Ovary (tissue), 9 donors: ENCODE data around the gene KSR1. TPM values are rescaled to one million over a fixed set of nuclear protein-coding genes. Genes with fewer than 3 reads are reported as not detected.
"Not testable (repeated sequence)": the region's sequence is repeated elsewhere in the genome, so short reads cannot be mapped to it uniquely, and the experiment has no call there.

Experiments
- DNase-seq, 5 donors: peaks; one replicate each; pipeline ENCODE4 v3.0.0-alpha.2; 2019 to 2020
- H3K27ac ChIP-seq, 2 donors: fragments of 200-600 bp; one replicate each; pipeline versions ENCODE4 v1.5.1 to v1.8.0; 2019 to 2022
- H3K27me3 ChIP-seq: fragments of 200-600 bp; one replicate; pipeline ENCODE4 v1.8.0; 2022
- H3K36me3 ChIP-seq: fragments of 200-600 bp; sonication (generic); one replicate; pipeline ENCODE4 v1.5.1; 2019
- H3K4me1 ChIP-seq: one replicate; pipeline ENCODE4 v1.8.1; 2013; ENCODE audit warnings: mild to moderate bottlenecking, moderate library complexity; ENCODE audit not compliant: insufficient read depth
- H3K4me3 ChIP-seq: fragments of 200-600 bp; sonication (generic); one replicate; pipeline ENCODE4 v1.5.1; 2017
- H3K9me3 ChIP-seq, 2 donors: fragments of 200-600 bp in 1 of 2; sonication (generic) in 1 of 2; one replicate each; pipeline versions ENCODE4 v1.5.1 to v1.8.1; 2013 to 2019; ENCODE audit warnings: mild to moderate bottlenecking in 1 of 2, moderate library complexity in 1 of 2
- EP300 ChIP-seq: sonication (generic); formaldehyde crosslinking; IDR thresholded peaks from one replicate; pipeline ENCODE4 v1.6.1; 2017; ENCODE audit warnings: antibody characterized with exemption
- POLR2A ChIP-seq: fragments of 450-650 bp; IDR thresholded peaks from one replicate; pipeline ENCODE4 v1.6.1; 2017; ENCODE audit warnings: antibody characterized with exemption, mild to moderate bottlenecking, moderate library complexity
- WGBS, 3 donors: extraction: QIAGEN DNeasy Blood & Tissue Kit in 1 of 3; methylation state at CpG; one replicate each; pipeline versions ENCODE4 v1.1.5 to v1.1.7; 2013 to 2017; 5-methylcytosine and 5-hydroxymethylcytosine counted together
- intact Hi-C, 4 donors: fragments of 100-400 bp; cut with DNase I; formaldehyde crosslinking; loops; one replicate each; pipeline versions ENCODE4 v1.11.0 to v1.15.1; 2022 to 2023
- polyA plus RNA-seq, 2 donors: library from polyadenylated mRNA; stranded (reverse); fragments of 200-250 nt in 1 of 2; fragments of 350-450 nt in 1 of 2; fragmentation: Illumina TruSeq in 1 of 2; extraction: RNeasy Lipid Tissue Mini Kit (QIAGEN cat#74804) in 1 of 2; gene quantifications; one replicate each; pipeline ENCODE4 v1.2.3, GENCODE V29; 2013 to 2014
- total RNA-seq, 7 donors: library from RNA; depleted of rRNA in 2 of 7; stranded (reverse); fragments of >200 nt in 2 of 7; fragmentation: NEBNext Ultra II Directional in 3 of 7; extraction: Animal tissue kit (Norgen Biotek cat#: 25700) in 3 of 7; gene quantifications; one replicate each; pipeline versions ENCODE4 v1.1.0 to v1.2.4, GENCODE V29; 2016 to 2023
- TF ChIP-seq, protein P1 (sequence below), 3 donors: fragments of 450-650 bp in 2 of 3; fragments of 200-600 bp in 1 of 3; IDR thresholded peaks; one replicate each; pipeline versions ENCODE4 v1.5.1 to v1.8.0; 2016 to 2022; ENCODE audit warnings: antibody characterized with exemption in 3 of 3, mild to moderate bottlenecking in 1 of 3
- donor health status: DM: no; HTN: no; CAD: no; lungs with moderate emphysema.
- donor health status: DM: no; HTN: no; CAD: no.
- donor health status: Bipolar disorder and iron deficiency.
- donor health status: DM: yes; HTN: yes; CAD: no.
- donor health status: DM: no; HTN: no; CAD: no.
- donor health status: DM: yes; HTN: yes; CAD: no.

KSR1 gene
- total and polyA plus RNA-seq, 9 donors, result 27.7 to 84.8 (median 39.5) TPM

DNA sequence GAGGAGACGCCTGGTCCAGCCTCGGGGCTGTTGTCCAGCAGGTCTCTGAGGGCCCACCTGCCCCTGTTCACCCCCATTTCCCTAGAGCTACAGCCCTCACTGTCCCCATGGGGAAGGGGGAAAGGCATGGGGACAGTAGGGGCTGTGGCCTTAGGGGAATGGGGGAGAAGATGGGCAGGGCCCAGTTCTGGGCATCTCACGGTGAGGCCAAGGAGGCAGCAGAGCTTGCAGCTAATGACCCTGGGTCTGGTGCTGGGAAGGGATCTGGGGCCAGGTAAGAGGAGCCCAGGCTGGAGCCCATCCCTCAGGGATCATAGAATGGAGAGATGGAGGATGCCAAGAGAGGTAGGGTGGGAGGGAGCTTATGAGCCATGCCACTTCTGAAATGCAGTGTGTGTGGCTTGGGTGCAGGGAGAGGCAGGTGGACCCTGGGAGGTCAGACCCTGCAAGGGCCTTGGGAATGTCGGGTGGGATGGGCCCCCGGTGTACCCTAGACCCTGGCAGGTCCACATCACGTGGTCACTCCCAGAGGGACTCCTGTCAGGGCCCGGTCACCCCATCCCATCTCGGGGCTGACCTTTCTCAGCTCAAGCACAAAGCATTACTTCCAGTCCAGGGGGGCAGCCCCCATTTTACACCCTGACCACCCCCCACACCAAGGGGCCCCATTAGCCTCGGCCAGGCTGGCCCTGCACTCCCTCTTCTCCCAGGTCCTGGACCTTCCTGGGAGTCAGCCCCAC, 35.9 kb upstream of the KSR1 start:
- Histone ChIP-seq H3K27me3 (no peaks in the 10 kb centered on the region), H3K9me3 (no peaks in the 10 kb centered on the region), H3K4me1 (no peaks in the 10 kb centered on the region), H3K27ac (no peak overlapping the region), H3K4me3 (no peak overlapping the region), H3K36me3 (no peaks in the 10 kb centered on the region)
- 83 to 85% (median 84%) methylated on average over 9 of the region's 9 CpGs for WGBS, 3 donors
- TF ChIP-seq EP300 (no peak), POLR2A (no peak)
- TF ChIP-seq, protein P1, sequence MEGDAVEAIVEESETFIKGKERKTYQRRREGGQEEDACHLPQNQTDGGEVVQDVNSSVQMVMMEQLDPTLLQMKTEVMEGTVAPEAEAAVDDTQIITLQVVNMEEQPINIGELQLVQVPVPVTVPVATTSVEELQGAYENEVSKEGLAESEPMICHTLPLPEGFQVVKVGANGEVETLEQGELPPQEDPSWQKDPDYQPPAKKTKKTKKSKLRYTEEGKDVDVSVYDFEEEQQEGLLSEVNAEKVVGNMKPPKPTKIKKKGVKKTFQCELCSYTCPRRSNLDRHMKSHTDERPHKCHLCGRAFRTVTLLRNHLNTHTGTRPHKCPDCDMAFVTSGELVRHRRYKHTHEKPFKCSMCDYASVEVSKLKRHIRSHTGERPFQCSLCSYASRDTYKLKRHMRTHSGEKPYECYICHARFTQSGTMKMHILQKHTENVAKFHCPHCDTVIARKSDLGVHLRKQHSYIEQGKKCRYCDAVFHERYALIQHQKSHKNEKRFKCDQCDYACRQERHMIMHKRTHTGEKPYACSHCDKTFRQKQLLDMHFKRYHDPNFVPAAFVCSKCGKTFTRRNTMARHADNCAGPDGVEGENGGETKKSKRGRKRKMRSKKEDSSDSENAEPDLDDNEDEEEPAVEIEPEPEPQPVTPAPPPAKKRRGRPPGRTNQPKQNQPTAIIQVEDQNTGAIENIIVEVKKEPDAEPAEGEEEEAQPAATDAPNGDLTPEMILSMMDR (IDR thresholded peaks at IDR 0.05), result no peak
- no peak for DNase-seq
- intact Hi-C loops, result no loop called here

- intact Hi-C loops, result no loop called here
These were observed 35.1 kb upstream of the KSR1 start for GRCh38 chr17:27421111-27421510.

GRCh38 chr17:27421626-27422025, 34.6 kb upstream of the KSR1 start:
- intact Hi-C loops, H3K27me3 ChIP-seq, H3K4me3 ChIP-seq, H3K4me1 ChIP-seq, H3K36me3 ChIP-seq, DNase-seq, H3K9me3 ChIP-seq, H3K27ac ChIP-seq: not testable (repeated sequence)
- WGBS, 3 donors, result 89 to 95% (median 90%) methylated on average over 6 of the region's 6 CpGs

More at GRCh38 chr17:27421111-27421510, 35.1 kb upstream of the KSR1 start:
- no peaks in the 10 kb centered on the region for H3K36me3 ChIP-seq
- H3K4me1 ChIP-seq, result no peaks in the 10 kb centered on the region
- no peaks in the 10 kb centered on the region for H3K27me3 ChIP-seq
- H3K4me3 ChIP-seq, result no peak overlapping the region
- no peak overlapping the region for H3K27ac ChIP-seq
- no peaks in the 10 kb centered on the region for H3K9me3 ChIP-seq
- TF ChIP-seq EP300, result no peak
- TF ChIP-seq, protein P1 (IDR thresholded peaks at IDR 0.05), result no peak
- TF ChIP-seq POLR2A, result no peak
- DNase-seq, result no peak
- WGBS, 3 donors, result 94 to 95% (median 94%) methylated on average over 10 of the region's 10 CpGs

DNA sequence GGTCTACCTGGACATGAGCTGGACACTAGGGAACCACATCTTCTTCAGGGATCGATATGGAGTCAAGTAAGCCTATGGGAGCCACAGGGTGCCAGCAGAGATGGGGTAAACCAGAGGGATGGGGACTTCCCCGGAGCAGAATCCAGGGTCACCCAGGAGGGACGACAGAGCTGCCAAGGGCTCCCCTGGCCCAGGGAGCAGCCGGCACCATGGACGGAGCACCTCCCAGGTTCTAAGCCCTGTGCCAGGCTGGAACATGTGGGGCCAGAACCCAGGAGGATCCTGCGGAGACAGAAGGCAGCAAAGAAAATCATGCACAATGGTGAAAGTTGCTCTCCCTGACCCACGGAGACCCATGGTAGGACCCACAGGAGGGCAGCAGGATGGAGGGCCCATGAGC, 33.6 kb upstream of the KSR1 start:
- H3K4me1 ChIP-seq, result no peaks in the 10 kb centered on the region
- H3K27ac ChIP-seq, result no peak overlapping the region
- intact Hi-C loops, result no loop called here
- no peak overlapping the region for H3K4me3 ChIP-seq
- H3K9me3 ChIP-seq, result no peaks in the 10 kb centered on the region
- no peak for DNase-seq
- TF ChIP-seq POLR2A, result no peak
- TF ChIP-seq EP300, result no peak
- TF ChIP-seq, protein P1 (IDR thresholded peaks at IDR 0.05), result no peak
- H3K27me3 ChIP-seq, result no peaks in the 10 kb centered on the region
- WGBS, 3 donors, result 86 to 95% (median 89%) methylated on average over 7 of the region's 7 CpGs
- H3K36me3 ChIP-seq, result no peaks in the 10 kb centered on the region

DNA sequence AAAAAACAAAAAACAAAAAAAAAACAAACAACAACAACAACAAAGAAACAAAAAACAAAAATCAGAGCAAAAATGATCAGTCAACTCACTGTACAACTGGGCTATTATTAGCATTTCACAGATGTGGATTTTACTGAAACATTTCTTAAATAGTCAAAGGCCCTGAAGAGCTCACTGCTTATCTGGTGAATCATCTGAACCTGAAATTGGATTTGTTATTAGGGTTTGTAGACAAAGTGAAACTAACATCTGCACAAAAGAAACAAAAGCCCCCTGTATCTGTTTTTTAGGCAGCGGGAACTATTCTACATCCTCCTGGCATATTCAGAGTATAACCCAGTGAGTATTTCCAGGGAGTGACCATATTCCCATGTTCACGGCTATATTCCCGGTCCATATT, 32.6 kb upstream of the KSR1 start:
- TF ChIP-seq EP300, result no peak
- intact Hi-C loops, result no loop called here
- DNase-seq, result no peak
- H3K9me3 ChIP-seq, result no peaks in the 10 kb centered on the region
- no peak overlapping the region for H3K4me3 ChIP-seq
- H3K27me3 ChIP-seq, result no peaks in the 10 kb centered on the region
- no peak overlapping the region for H3K27ac ChIP-seq
- H3K4me1 ChIP-seq, result no peaks in the 10 kb centered on the region
- no peaks in the 10 kb centered on the region for H3K36me3 ChIP-seq
- 81 to 85% (median 81%) methylated on average over 3 of the region's 3 CpGs for WGBS, 3 donors
